HepG2 (cell line): Measurements from ENCODE around the gene SECTM1. TPM values are rescaled to one million over a fixed set of nuclear protein-coding genes. Genes with fewer than 3 reads are reported as not detected.

ENCODE experiments used
- BORCS8-MEF2B ChIP-seq: sonication (generic); formaldehyde crosslinking; IDR thresholded peaks from 2 replicates; pipeline ENCODE4 v1.8.0; 2022; ENCODE audit warnings: mild to moderate bottlenecking, missing genetic modification reagents
- EED ChIP-seq: sonication (generic); formaldehyde crosslinking; IDR thresholded peaks from 2 replicates; pipeline ENCODE4 v1.5.0; 2020; ENCODE audit warnings: mild to moderate bottlenecking, missing genetic modification reagents
- ELF1 ChIP-seq: sonication (generic); formaldehyde crosslinking; IDR thresholded peaks from 2 replicates; pipeline ENCODE4 v1.4.0; 2020; ENCODE audit warnings: missing genetic modification reagents
- ELF4 ChIP-seq: sonication (generic); formaldehyde crosslinking; IDR thresholded peaks from 2 replicates; pipeline ENCODE4 v1.5.0; 2020; ENCODE audit warnings: missing genetic modification reagents, mild to moderate bottlenecking, moderate library complexity, borderline replicate concordance
- GFI1 ChIP-seq: sonication (generic); formaldehyde crosslinking; IDR thresholded peaks from 2 replicates; pipeline ENCODE4 v1.5.0; 2020; ENCODE audit warnings: missing genetic modification reagents, mild to moderate bottlenecking, borderline replicate concordance
- HOXA5 ChIP-seq: sonication (generic); formaldehyde crosslinking; IDR thresholded peaks from 2 replicates; pipeline ENCODE4 v1.4.0; 2020; ENCODE audit warnings: missing genetic modification reagents
- ZBTB38 ChIP-seq: sonication (generic); formaldehyde crosslinking; IDR thresholded peaks from 2 replicates; pipeline ENCODE4 v1.5.1; 2020; ENCODE audit warnings: mild to moderate bottlenecking, missing genetic modification reagents
- ZFP90 ChIP-seq: sonication (generic); formaldehyde crosslinking; IDR thresholded peaks from 2 replicates; pipeline ENCODE4 v1.8.0; 2022; ENCODE audit warnings: missing genetic modification reagents, mild to moderate bottlenecking, inconsistent platforms, borderline replicate concordance
- ZKSCAN8 ChIP-seq: IDR thresholded peaks from 2 replicates; pipeline ENCODE4 v1.6.1; 2016; ENCODE audit warnings: borderline replicate concordance, missing genetic modification reagents, missing compliant biosample characterization
- ZNF18 ChIP-seq: sonication (generic); formaldehyde crosslinking; IDR thresholded peaks from 2 replicates; pipeline ENCODE4 v1.8.0; 2022; ENCODE audit warnings: mild to moderate bottlenecking, missing genetic modification reagents; ENCODE audit not compliant: insufficient replicate concordance
- ZNF235 ChIP-seq: sonication (generic); formaldehyde crosslinking; IDR thresholded peaks from 2 replicates; pipeline ENCODE4 v1.8.1; 2023; ENCODE audit warnings: mild to moderate bottlenecking, missing genetic modification reagents, borderline replicate concordance
- ZNF558 ChIP-seq: sonication (generic); formaldehyde crosslinking; IDR thresholded peaks from 2 replicates; pipeline ENCODE4 v1.9.0; 2022; ENCODE audit warnings: mild to moderate bottlenecking, missing genetic modification reagents, borderline replicate concordance
- polyA plus RNA-seq, 8 experiments: library from polyadenylated mRNA; depleted of rRNA in 3 of 8; stranded (reverse) in 7 of 8; unstranded in 1 of 8; fragments of >200 nt; fragmentation: Illumina TruSeq in 4 of 8; extraction: Trizol in 4 of 8; gene quantifications; 2 replicates each; pipeline versions ENCODE4 v1.2.1 to v1.2.3, GENCODE V29; 2011 to 2016; ENCODE audit warnings: low read depth in 4 of 8, missing spikeins in 1 of 8, mixed read lengths in 1 of 8; ENCODE audit not compliant: insufficient read depth in 1 of 8
- total RNA-seq, 5 experiments: library from RNA; depleted of rRNA; stranded (reverse); fragments of >200 nt; fragmentation: Illumina TruSeq; extraction: Trizol; gene quantifications; 2 replicates each; pipeline ENCODE4 v1.2.3, GENCODE V29; 2016; ENCODE audit warnings: low read depth in 1 of 5
- TF ChIP-seq, protein P1 (sequence below): sonication (generic); formaldehyde crosslinking; conservative IDR thresholded peaks from 2 replicates; pipeline ENCODE4 v1.4.0; 2020; ENCODE audit warnings: mild to moderate bottlenecking, missing genetic modification reagents, moderate library complexity
- TF ChIP-seq, protein P2 (sequence below): sonication (generic); formaldehyde crosslinking; IDR thresholded peaks from one replicate; pipeline ENCODE4 v1.5.1; 2020; ENCODE audit warnings: mild to moderate bottlenecking, missing genetic modification reagents; ENCODE audit errors: not compliant biosample characterization

SECTM1 gene
- total and polyA plus RNA-seq, 2 of the 13 experiments (the other 11 are each of a cell fraction or from before 2014, with no cell fraction given), result 3.5 to 5.3 TPM

DNA sequence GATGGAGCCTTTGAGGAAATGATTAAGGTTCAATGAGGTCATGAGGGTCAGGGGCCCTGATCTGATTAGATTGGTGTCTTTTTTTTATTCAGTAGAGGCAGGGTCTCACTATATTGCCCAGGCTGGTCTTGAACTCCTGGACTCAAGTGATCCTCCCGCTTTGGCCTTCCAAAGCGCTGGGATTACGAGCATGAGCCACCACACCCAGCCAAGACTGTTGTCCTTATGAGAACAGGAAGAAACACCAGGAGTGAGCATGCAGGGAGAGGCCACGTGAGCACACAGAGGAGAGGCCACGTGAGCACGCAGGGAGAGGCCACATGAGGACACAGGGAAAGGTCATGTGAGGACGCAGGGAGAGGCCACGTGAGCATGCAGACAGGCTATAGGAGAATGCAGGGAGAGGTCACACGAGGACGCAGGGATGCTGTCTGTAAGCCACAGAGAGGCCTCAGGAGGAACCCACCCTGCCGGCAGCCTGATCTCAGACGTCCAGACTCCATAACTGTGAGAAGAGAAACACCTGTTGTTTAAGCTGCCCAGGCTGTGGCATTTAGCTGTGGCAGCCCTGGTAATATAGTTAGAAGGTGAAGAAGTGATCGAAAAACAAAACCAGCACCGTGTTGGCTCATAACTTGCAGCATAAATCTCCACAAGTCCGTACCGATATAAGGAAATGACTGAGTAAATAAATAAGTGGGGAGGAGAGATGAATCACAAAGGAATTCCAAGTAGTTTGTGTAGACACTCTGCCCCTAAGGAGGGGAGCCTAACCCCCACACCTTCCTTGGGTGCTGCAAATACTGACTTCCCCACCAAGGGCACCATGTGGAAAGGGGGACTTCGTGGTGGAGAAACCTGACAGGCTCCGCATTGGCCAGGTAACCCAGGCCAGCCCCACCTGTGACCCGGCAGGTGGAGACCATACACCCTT, 45.4 kb downstream of the SECTM1 start (continued):
- TF ChIP-seq ZNF235 (CRISPR knock-in tag) (no peak), ELF1 (CRISPR knock-in tag) (peak; percentile 84), ZNF558 (peak; percentile 39; the same call in 1 of the 2 replicates), HOXA5 (CRISPR knock-in tag) (no peak; the same call in 1 of the 2 replicates), ZKSCAN8 (peak; percentile 84; the same call in 1 of the 2 replicates), GFI1 (peak; percentile 61; the same call in 1 of the 2 replicates), BORCS8-MEF2B (peak; percentile 95), ZNF18 (CRISPR knock-in tag) (no peak), ZBTB38 (CRISPR knock-in tag) (peak; percentile 96), ELF4 (CRISPR knock-in tag) (no peak), EED (no peak; the same call in 1 of the 2 replicates), ZFP90 (CRISPR knock-in tag) (peak; percentile 71)
- TF ChIP-seq, protein P1, sequence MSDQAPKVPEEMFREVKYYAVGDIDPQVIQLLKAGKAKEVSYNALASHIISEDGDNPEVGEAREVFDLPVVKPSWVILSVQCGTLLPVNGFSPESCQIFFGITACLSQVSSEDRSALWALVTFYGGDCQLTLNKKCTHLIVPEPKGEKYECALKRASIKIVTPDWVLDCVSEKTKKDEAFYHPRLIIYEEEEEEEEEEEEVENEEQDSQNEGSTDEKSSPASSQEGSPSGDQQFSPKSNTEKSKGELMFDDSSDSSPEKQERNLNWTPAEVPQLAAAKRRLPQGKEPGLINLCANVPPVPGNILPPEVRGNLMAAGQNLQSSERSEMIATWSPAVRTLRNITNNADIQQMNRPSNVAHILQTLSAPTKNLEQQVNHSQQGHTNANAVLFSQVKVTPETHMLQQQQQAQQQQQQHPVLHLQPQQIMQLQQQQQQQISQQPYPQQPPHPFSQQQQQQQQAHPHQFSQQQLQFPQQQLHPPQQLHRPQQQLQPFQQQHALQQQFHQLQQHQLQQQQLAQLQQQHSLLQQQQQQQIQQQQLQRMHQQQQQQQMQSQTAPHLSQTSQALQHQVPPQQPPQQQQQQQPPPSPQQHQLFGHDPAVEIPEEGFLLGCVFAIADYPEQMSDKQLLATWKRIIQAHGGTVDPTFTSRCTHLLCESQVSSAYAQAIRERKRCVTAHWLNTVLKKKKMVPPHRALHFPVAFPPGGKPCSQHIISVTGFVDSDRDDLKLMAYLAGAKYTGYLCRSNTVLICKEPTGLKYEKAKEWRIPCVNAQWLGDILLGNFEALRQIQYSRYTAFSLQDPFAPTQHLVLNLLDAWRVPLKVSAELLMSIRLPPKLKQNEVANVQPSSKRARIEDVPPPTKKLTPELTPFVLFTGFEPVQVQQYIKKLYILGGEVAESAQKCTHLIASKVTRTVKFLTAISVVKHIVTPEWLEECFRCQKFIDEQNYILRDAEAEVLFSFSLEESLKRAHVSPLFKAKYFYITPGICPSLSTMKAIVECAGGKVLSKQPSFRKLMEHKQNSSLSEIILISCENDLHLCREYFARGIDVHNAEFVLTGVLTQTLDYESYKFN, result peak; percentile 89
- TF ChIP-seq, protein P2, sequence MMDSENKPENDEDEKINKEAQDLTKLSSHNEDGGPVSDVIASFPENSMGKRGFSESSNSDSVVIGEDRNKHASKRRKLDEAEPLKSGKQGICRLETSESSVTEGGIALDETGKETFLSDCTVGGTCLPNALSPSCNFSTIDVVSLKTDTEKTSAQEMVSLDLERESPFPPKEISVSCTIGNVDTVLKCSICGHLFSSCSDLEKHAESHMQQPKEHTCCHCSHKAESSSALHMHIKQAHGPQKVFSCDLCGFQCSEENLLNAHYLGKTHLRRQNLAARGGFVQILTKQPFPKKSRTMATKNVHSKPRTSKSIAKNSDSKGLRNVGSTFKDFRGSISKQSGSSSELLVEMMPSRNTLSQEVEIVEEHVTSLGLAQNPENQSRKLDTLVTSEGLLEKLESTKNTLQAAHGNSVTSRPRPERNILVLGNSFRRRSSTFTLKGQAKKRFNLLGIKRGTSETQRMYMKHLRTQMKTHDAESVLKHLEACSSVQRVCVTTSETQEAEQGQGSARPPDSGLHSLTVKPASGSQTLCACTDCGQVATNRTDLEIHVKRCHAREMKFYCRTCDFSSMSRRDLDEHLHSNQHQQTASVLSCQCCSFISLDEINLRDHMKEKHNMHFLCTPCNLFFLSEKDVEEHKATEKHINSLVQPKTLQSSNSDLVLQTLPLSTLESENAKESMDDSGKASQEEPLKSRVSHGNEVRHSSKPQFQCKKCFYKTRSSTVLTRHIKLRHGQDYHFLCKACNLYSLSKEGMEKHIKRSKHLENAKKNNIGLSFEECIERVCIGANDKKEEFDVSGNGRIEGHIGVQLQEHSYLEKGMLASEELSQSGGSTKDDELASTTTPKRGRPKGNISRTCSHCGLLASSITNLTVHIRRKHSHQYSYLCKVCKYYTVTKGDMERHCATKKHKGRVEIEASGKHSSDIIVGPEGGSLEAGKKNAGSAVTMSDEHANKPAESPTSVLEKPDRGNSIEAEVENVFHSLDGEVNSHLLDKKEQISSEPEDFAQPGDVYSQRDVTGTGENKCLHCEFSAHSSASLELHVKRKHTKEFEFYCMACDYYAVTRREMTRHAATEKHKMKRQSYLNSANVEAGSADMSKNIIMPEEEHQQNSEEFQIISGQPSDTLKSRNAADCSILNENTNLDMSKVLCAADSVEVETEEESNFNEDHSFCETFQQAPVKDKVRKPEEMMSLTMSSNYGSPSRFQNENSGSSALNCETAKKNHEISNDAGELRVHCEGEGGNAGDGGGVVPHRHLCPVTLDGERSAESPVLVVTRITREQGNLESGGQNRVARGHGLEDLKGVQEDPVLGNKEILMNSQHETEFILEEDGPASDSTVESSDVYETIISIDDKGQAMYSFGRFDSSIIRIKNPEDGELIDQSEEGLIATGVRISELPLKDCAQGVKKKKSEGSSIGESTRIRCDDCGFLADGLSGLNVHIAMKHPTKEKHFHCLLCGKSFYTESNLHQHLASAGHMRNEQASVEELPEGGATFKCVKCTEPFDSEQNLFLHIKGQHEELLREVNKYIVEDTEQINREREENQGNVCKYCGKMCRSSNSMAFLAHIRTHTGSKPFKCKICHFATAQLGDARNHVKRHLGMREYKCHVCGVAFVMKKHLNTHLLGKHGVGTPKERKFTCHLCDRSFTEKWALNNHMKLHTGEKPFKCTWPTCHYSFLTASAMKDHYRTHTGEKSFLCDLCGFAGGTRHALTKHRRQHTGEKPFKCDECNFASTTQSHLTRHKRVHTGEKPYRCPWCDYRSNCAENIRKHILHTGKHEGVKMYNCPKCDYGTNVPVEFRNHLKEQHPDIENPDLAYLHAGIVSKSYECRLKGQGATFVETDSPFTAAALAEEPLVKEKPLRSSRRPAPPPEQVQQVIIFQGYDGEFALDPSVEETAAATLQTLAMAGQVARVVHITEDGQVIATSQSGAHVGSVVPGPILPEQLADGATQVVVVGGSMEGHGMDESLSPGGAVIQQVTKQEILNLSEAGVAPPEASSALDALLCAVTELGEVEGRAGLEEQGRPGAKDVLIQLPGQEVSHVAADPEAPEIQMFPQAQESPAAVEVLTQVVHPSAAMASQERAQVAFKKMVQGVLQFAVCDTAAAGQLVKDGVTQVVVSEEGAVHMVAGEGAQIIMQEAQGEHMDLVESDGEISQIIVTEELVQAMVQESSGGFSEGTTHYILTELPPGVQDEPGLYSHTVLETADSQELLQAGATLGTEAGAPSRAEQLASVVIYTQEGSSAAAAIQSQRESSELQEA (CRISPR knock-in tag), result no peak
